GM12892 (cell line): ENCODE results near the gene ANXA1.

Experiments
- POLR2A ChIP-seq: IDR thresholded peaks from 2 replicates; pipeline ENCODE4 v1.6.1; 2011; ENCODE audit warnings: low read depth, low read length, control low read depth
- POLR2AphosphoS5 ChIP-seq: IDR thresholded peaks from 2 replicates; pipeline ENCODE4 v1.6.1; 2011; ENCODE audit warnings: low read depth, low read length, control low read depth
- TAF1 ChIP-seq: IDR thresholded peaks from 2 replicates; pipeline ENCODE4 v1.6.1; 2011; ENCODE audit warnings: low read depth, mild to moderate bottlenecking, control low read depth, low read length, borderline replicate concordance

GRCh38 chr9:73213300-73213699 is 61.6 kb downstream of the ANXA1 start:
- TF ChIP-seq POLR2AphosphoS5, result no peak
- TF ChIP-seq POLR2A, result no peak
- no peak for TF ChIP-seq TAF1
